GM21786 (cell line): ENCODE measurements around the gene MDGA2.
"Not testable (repeated sequence)": the region's sequence is repeated elsewhere in the genome, so short reads cannot be mapped to it uniquely, and the experiment has no call there.

ENCODE experiments used
- ATAC-seq: cut with Tn5 transposase; IDR thresholded peaks from one replicate; pipeline ENCODE4 v1.9.1; 2021; ENCODE audit not compliant: unreplicated experiment

MDGA2 gene

DNA sequence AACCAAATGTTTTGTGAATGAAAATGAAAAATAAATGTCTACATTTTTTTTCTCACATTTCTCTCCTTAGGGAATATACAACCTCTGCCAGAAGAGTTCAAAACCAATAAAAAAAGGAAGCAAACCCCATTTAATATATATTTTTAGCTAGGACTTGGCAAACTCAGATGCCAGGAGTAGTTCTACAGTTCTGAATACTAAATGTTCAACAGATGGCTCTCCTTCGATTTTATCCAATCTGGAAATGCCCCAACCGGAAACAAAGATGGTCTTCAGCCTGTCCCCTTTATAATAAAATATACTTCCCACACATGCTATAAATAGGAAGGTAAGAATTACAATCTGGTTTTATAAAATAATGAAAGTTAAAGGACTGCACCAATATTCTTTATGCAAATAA is 330.4 kb downstream of the MDGA2 start:
- ATAC-seq: no peak

DNA sequence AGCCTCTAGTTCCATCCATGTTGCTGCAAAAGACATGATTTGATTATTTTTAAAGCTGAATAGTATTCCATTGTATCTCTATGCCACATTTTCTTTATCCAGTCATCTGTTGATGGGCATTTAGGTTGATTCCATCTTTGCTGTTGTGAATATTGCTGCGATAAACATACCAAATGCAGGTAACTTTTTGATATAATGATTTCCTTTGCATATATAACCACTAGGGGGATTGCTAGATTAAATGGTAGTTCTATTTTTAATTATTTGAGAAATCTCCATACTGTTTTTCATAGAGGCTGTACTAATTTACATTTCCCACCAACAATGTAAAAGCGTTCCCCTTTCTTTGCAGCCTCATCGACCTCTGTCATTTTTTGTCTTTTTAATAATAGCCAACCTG is 342.5 kb downstream of the MDGA2 start:
- ATAC-seq: no peak

DNA sequence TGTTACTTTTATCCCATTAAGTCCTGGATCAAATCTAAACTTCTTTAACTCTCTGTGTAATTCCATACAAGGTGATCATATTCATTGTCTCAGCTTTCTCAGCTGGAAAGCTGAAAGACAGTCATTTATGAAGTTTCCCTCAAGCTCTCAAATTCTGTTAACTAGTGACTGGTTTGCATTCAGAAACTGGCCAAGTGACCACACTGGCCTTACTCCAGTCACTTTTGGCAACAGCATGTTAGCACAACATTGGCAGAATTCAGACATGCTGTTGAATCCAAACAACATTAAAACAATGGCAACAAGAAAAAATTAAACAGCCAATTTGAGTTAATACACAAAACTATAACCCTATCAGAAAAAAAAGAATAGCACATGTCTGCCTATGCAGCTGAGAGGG is 343.3 kb downstream of the MDGA2 start:
- no peak for ATAC-seq

DNA sequence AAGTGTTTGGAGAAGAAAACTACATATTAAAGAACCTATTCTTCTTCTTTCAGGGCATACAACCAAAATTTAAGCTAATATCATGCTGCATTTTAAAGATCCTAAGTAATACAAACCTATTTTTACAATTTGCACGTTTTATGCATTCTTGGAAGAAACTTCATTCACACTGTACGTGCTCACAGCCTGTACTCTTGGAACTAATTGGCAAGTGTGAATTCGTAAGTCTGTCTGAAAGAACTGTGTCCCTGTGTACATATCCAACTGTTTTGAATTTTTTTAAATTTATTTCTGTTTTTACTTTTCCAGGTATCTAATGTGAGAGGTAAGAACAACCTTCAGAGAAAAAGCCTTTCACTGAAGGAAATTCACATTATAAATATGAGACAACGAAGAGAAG is 347.0 kb downstream of the MDGA2 start:
- no peak for ATAC-seq

DNA sequence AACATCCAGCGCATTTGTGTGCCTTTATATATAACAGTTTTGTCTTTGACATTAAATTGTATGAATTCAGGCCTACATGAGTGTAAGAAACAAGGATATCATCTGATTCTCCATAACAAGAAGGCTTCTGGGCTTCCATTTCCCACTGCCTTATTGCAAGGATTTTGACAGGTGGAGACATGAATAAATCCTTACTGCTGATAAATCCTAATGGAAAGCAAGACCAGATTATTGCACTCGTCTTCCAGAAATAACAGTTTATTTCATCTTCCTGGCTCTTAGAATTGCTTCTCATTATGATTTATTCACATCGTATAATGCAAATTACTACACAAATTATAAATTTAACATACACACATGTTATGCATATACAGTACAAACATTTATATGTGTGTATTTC is 348.1 kb downstream of the MDGA2 start:
- ATAC-seq: no peak

DNA sequence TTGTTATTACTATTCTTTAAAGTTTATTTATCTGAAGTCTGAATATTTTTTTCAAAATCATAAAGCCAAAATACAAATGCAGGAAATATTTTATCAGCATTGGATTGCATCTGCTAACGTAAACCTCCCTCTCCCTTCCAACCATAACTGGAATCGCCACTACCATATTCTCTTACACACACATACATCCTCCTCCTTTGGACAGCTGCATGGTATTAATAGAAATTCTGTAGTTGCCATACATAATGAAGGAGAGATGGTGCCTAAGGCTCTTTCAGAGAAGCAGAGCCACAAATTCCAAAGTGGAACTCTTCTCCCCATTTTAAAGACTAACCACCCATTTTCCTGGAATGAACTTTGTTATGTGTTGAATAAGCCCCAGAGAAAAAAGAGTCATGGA is 352.7 kb downstream of the MDGA2 start:
- ATAC-seq: no peak

DNA sequence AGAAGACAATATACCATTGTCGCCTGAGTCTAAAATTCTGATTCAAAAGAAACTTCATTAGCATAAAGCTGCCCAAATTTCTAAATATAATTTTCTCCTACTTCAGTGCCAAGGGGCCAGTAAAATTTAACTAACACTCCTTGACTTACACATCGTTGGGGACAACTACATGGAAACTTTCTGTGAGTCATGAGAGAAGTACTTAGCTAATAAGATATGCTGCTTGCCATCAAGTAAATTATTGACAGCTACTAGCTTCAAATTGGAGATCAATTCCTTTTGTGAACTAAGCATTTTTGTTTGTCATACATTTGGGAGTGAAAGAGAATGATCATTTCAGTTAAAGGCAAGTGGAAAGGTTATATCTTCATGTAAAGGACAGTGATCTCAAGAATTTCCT is 373.3 kb downstream of the MDGA2 start:
- no peak for ATAC-seq

DNA sequence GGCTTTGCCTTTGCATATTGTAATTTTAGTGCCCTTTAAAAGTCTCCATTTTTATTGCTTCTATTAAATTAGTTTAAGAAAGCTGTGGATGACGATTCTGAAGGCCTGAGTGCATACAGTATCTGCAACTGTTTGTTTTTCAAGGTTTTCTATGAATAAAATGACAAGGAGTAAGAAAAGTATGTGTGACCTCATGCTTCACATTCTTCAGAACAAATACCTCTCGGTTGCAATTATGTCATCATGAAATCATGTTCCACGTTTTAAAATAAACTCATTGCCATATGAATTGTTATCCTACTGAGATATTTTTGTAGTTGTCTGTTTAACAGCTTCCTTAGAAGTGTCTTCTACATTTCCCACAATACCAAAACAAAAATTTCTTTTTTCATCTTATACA is 374.6 kb downstream of the MDGA2 start:
- no peak for ATAC-seq

DNA sequence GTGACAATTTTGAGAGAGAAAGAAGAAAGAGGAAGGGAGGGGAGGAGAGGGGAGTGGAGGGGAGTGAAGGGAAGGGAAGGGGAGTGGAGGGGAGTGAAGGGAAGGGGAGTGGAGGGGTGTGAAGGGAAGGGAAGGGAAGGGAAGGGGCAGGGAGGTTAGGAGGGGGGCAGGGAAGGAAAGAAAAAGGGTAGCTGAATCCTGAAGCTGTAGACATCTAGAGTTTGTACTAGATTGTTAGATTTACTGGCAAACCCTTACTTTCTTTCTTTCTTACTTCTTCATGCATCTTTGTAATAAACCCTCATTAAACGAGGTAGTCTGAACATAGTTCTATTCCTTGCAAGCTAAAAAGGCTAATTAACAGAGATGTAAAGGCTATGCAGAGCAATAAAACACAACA is 378.0 kb downstream of the MDGA2 start:
- no peak for ATAC-seq

DNA sequence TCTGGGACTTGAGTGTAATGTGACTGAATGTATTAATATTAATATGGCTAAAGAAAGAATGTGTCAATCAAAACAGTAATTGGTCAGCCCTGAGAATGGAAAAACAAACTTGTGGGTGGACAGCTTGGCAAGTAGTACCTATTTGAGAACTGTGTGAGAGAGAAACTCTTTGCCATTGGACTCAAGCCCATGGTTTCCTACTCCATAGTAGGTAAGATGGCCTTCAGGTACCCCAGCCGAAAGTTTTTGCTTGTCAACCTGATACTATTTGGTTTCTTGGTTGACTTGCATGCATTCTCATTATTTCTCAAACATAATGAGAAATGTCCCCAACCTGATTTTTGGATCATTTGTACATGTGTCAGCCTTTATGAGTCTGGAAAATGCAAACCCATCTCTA is 391.1 kb downstream of the MDGA2 start:
- ATAC-seq: no peak

DNA sequence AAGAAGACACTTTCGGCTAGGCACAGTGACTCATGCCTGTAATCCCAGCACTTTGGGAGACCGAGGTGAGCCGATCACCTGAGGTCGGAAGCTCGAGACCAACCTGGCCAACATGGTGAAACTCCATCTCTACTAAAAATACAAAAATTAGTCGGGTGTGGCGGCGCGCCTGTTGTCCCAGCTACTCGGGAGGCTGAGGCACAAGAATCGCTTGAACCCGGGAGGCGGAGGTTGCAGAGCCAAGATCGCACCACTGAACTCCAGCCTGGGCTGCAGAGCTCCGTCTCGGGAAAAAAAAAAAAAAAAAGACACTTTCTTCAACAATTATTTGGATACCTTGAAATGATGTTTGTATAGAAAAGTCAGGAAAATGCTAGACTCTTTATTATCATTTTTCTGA is 393.6 kb downstream of the MDGA2 start:
- not testable (repeated sequence) for ATAC-seq

DNA sequence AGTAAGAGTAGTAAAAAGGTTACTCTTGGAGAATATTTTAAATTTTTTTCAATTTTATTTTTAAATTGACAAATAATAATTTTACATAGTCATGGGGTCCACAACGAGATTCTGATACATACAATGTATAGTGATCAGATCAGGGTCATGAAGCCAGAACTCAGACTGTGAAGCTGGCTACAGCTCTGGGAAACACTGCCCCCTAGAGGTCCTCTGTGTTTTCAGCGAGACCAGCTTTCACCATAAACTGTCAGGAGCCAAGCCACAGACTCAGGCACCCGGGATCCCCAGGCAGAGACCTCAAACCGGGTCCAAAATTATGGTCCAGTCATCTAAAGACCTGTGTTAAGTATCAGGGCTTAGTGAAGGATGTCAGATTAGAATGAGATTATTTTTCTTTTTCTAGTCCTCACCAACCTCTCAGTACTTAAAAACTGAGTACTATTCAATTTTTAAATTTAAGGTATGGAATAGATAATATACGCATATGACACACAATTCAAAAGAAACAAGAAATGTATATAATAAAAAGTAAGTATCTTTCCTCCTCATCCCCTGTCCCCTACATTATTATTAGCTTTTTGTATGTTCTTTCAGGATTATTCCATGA is 397.1 kb downstream of the MDGA2 start:
- peak; percentile 77 for ATAC-seq

DNA sequence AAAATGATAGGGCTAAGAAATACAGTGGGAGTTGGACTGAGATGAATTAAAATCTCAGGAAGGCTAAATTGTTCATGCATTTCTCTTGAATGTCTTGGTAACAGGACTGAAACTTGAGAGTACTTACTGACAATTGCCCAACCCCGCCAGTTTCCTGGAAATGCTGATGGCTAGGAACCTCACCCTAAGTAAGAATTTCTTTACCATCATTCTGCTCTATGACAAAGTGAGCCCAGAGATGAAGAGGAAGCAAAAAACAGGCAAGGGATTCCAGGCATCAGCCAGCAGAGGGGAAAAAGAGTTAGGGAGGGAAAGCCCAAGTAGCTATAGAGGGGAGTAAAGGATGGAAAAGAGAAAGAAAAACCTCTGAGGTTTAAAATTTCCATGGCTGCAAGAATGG is 397.7 kb downstream of the MDGA2 start:
- no peak for ATAC-seq

DNA sequence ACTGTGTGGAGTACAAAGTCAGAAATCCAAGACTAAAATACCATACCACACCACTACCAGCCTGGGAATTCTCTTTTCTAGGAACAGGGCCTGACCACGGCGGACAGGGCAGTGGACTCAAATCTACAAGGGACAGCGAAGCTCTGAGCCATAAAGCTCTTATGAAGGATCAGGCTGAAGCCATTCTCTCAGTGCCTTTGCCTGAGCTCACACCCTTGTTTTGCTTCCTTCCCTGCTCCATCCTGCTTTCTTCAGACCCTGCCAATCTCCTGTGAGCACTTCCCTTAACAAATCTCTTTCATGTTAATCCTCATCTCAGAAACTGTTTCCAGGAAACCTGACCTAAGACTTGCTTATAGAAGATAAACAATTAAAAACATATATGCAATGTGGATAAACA is 398.5 kb downstream of the MDGA2 start:
- ATAC-seq: no peak

DNA sequence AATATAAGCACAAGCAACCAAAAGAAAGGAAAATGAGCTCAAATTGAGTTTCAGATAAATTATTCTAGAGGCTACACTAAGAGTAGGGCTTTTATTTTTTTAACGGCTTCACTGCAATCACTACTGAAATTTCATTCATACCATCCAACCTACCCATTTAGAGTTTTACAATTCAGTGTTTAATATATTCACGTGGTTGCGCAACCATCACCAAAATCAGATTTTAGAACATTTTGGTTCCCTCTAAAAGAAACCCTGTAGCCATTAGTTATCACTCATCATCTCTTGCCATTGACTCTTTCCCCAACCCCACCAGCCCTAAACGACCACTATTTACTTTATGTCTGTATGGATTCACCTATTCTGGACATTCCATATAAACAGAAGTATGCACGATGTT is 401.5 kb downstream of the MDGA2 start:
- ATAC-seq: no peak

DNA sequence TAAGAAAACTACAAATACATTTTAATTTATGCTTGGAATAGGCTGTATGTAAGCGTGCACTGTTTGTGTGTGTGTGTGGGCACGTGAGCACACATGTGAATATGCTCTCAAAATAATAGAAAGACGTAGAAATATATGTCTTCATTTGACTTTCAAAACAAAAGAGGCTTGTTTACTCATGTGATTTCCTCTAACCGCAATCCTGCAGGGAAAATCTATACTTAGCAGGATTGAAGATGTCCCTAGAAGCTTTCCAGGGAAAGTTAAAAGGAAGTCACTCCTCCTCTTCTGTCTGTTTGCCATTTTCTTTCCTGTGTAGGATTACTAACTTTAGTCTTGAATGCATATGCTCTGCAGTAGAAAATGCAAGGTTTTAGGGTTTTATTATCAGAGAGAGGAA is 404.7 kb downstream of the MDGA2 start:
- no peak for ATAC-seq

DNA sequence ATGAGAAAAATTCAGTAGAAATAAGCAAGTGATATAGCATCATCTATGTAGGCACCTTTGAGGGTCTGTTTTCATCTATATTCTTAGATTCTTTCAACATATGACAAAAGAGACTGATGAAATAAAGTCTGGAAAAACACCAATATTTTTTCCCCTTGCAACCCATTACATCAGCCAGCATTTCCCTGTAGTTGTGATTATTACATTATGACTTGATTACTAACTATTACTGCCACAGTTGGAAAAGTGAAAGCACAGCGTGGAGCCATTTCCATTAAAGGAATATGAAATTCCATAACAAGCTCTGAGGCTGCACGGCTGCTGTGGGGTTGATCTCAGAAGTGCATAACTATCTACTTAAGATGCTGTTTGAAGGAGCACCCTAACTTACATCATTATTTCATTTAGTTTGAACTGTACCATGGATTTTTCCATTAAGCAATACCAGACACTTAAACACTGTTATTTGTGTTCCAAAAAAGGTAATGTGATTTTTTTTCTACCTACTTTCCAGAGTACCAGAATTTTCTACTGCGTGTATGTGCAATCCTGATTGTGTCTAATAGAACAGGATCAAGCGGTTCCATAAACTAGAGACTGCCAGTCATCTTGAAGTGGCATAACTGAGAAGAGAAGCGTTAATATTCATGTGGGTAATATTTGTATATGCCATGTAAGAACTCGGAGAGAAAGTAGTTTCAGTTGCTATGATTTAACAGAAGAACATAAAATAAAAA is 405.5 kb downstream of the MDGA2 start:
- ATAC-seq: no peak

DNA sequence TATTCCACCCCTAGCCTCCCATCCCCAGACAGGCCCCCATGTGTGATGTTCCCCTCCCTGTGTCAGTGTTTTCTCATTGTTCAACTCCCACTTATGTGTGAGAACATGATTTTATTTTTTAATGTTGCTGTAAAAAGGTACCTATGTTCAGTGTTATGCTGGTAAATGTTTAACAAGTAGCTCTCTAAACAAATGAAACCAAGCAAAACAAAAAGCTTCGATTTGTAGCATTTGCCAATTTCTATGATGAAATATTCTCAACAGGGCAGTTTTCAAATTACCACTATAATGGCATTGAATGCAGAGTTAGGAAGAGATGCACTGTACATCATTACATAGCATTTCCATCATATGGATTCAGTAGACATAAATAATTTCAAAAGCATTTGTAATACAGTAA is 410.6 kb downstream of the MDGA2 start:
- no peak for ATAC-seq

DNA sequence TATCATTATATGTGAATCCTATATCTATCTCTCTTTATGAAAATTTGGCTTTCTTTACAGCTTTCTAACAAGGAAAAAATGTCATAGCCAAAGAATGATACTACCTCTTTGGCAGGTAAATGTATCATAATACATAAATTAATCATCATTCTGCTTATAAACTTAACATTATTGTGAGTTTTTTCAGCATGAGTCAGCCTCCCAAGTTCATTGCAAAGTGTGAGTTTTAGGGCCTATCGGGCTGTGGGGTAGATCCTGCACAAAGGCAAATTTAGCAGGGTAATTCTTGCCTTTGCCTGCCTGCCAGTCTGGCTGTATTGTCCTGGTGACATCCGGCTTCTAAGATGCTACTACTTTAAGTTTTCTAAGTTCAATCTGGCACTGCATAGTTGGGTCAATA is 412.6 kb downstream of the MDGA2 start:
- no peak for ATAC-seq

DNA sequence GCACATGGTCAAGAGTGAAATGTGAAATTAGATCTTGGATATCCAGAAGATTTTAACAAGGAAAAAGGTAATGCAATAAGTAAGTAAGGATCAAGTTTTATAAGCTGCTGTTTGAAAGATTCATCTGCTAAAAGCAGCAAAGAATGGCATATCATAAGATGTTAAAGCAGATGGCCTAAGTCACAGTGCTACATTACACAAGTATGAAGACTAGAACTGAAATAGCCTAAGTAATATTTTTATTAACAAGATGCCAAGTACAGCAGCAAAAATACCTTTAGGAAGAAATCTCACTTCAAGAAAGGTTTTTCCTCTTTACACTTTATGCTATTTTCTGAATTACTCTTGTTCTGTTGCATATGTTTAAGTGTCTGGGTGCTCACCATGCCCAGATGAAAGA is 414.1 kb downstream of the MDGA2 start:
- ATAC-seq: no peak

DNA sequence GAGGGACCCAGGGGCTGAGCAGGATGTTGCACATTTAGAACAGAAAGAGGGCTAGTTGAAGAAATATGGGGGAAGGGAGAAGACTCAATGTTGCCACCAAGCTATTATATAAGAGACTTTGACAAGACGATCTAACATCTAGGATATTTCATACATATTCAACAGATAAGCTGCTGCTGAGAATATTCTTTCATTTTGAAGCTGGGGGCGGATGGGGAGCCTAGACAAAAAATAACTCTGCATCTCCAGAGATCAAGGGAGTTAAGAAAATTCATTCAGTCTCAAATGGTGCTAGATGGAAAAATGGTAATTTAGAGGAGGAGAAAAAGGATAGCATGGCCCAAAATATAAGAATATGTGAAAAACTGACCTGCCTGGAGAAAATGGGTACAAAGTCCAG is 415.6 kb downstream of the MDGA2 start:
- ATAC-seq: no peak

DNA sequence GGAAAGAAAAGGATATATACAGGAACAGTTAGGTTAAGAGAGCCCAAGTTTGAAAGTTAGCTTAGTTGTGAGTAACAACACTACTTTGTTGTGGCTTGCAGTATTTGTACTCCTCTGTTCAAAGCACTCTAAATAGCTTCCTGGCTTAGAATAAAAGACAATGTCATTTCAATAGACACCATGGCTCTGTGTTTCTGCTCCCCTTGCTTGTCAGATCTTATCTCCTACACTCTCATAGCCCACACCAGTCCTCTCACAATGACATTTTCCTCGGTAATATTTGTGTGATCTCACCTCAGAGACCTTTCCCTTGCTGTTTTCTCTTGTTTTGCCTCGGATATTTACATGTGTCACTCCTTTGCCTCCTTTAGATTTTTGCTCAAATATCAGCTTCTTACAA is 418.4 kb downstream of the MDGA2 start:
- no peak for ATAC-seq

DNA sequence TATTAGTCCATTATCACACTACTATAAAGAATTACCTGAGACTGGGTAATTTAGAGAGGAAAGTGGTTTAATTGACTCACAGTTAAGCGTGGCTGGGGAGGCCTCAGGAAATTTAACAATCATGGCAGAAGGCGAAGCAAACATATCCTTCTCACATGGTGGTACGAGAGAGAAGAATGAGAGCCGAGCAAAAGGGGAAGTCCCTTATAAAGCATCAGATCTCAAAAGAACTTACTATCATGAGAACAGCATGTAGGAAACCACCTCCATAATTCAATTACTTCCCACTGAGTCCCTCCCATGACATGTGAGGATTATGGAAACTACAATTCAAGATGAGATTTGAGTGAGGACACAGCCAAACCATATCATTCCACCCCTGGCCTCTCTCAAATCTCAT is 422.6 kb downstream of the MDGA2 start:
- ATAC-seq: no peak
